Measurements from ENCODE around the gene AP2S1.

- TF ChIP-seq CTCF (IDR thresholded peaks at IDR 0.05) (no peak), POLR2A (IDR thresholded peaks at IDR 0.05) (no peak)
These were observed 19.8 kb downstream of the AP2S1 start for GRCh38 chr19:46830864-46831263.
